Esophagus squamous epithelium (tissue), 4 donors: ENCODE measurements around the gene CHFR.
"Not testable (repeated sequence)": the region's sequence is repeated elsewhere in the genome, so short reads cannot be mapped to it uniquely, and the experiment has no call there.

ENCODE experiments used
- CTCF ChIP-seq, 6 experiments: fragments of 450-650 bp in 4 of 6; fragments of 200-600 bp in 2 of 6; sonication (generic) in 2 of 6; IDR thresholded peaks; one replicate each; pipeline ENCODE4 v1.5.1; 2016 to 2019; ENCODE audit warnings: antibody characterized with exemption in 6 of 6, mild to moderate bottlenecking in 4 of 6, moderate library complexity in 4 of 6
- POLR2A ChIP-seq, 4 donors: fragments of 450-650 bp; IDR thresholded peaks; one replicate each; pipeline ENCODE4 v1.6.1; 2017; ENCODE audit warnings: antibody characterized with exemption in 4 of 4, mild to moderate bottlenecking in 4 of 4, moderate library complexity in 3 of 4

GRCh38 chr12:132836230-132836629, 51.2 kb downstream of the CHFR start:
- TF ChIP-seq CTCF, POLR2A (IDR thresholded peaks at IDR 0.05): not testable (repeated sequence)
